GM23338 (cell line): ENCODE data around the gene ASCL5.

Experiments
- JUNB ChIP-seq: IDR thresholded peaks from one replicate; pipeline ENCODE4 v1.6.1; 2016; ENCODE audit warnings: antibody characterized with exemption; ENCODE audit not compliant: unreplicated experiment
- POLR2AphosphoS5 ChIP-seq: IDR thresholded peaks from 2 replicates; pipeline ENCODE4 v1.6.1; 2016; ENCODE audit warnings: antibody characterized with exemption, low read depth
- TF ChIP-seq, protein P1 (sequence below), 2 experiments: fragments of 200-600 bp in 1 of 2; sonication (generic) in 1 of 2; conservative IDR thresholded peaks; 2 replicates each; pipeline versions ENCODE4 v1.5.1 to v1.6.1; 2016 to 2017; ENCODE audit warnings: antibody characterized with exemption in 2 of 2, low read depth in 2 of 2, mild to moderate bottlenecking in 2 of 2, moderate library complexity in 1 of 2

- TF ChIP-seq, protein P1, sequence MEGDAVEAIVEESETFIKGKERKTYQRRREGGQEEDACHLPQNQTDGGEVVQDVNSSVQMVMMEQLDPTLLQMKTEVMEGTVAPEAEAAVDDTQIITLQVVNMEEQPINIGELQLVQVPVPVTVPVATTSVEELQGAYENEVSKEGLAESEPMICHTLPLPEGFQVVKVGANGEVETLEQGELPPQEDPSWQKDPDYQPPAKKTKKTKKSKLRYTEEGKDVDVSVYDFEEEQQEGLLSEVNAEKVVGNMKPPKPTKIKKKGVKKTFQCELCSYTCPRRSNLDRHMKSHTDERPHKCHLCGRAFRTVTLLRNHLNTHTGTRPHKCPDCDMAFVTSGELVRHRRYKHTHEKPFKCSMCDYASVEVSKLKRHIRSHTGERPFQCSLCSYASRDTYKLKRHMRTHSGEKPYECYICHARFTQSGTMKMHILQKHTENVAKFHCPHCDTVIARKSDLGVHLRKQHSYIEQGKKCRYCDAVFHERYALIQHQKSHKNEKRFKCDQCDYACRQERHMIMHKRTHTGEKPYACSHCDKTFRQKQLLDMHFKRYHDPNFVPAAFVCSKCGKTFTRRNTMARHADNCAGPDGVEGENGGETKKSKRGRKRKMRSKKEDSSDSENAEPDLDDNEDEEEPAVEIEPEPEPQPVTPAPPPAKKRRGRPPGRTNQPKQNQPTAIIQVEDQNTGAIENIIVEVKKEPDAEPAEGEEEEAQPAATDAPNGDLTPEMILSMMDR (conservative IDR thresholded peaks at IDR 0.05; ENCODE audit: low read depth in 2 of 2): peak; percentile 73 to 95
- TF ChIP-seq POLR2AphosphoS5: no peak
- TF ChIP-seq JUNB: no peak
Measured at GRCh38 chr1:201119206-201120197, 7.5 kb downstream of the ASCL5 start.
